ENCODE measurements around the gene CUBN.

DNA sequence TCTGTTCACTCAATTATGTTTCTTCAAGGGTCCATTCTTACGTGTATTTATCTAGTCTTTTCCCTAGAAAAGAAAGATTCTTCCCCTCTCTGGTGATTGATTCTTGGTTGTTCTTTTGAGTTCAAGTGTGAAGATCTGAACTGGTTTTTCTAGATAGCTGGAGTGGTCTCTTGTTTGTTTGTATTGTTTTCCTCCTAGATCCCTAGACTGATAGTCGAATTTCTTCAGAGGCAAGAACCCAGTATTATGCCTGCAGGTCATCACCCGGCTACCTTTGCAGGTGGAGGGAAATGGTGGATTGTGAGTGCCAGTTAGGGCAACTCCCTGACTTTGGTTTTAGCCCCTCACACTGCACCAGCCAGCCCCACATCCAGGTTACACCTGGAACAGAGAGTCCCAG lies 310.2 kb downstream of the CUBN start:
- TF ChIP-seq, protein P1, sequence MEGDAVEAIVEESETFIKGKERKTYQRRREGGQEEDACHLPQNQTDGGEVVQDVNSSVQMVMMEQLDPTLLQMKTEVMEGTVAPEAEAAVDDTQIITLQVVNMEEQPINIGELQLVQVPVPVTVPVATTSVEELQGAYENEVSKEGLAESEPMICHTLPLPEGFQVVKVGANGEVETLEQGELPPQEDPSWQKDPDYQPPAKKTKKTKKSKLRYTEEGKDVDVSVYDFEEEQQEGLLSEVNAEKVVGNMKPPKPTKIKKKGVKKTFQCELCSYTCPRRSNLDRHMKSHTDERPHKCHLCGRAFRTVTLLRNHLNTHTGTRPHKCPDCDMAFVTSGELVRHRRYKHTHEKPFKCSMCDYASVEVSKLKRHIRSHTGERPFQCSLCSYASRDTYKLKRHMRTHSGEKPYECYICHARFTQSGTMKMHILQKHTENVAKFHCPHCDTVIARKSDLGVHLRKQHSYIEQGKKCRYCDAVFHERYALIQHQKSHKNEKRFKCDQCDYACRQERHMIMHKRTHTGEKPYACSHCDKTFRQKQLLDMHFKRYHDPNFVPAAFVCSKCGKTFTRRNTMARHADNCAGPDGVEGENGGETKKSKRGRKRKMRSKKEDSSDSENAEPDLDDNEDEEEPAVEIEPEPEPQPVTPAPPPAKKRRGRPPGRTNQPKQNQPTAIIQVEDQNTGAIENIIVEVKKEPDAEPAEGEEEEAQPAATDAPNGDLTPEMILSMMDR (conservative IDR thresholded peaks at IDR 0.05 in 1 of 2, IDR thresholded peaks at IDR 0.05 in 1 of 2; ENCODE audit: extremely low read depth in 1 of 2, insufficient read depth in 1 of 2, low read depth in 1 of 2, low read length in 2 of 2) = no peak
- TF ChIP-seq EZH2 (IDR thresholded peaks at IDR 0.05; ENCODE audit: borderline replicate concordance, low read length) = no peak

Measured in mammary epithelial cell (primary cell).